VCaP (cell line): ENCODE data around the gene CPNE4.

Experiments used
- H3K27ac ChIP-seq: fragments of 450-650 bp; 2 replicates; pipeline ENCODE4 v1.5.1; 2017
- CTCF ChIP-seq: fragments of 450-650 bp; conservative IDR thresholded peaks from 2 replicates; pipeline ENCODE4 v1.5.1; 2017; ENCODE audit warnings: mild to moderate bottlenecking, moderate library complexity

The CPNE4 gene

DNA sequence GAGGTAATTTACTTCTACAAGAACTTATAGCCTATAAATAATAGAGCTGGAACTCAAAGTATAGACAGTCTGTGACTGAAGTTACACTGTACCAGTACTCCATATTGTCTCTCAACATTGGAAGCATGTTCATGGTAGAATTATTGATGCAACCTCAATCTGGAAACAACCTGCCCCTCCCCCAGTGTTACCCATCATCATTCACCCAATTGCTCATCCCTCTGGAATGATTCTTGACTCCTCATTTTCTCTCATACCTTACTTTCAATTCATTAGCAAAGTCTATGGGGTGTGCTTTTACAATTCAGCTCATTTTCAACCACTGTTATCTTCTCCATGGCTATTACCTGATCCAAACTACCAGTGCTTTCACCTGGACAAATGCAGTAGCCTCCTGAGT is 151.7 kb downstream of the CPNE4 start:
- TF ChIP-seq CTCF: no peak
- H3K27ac ChIP-seq: no peak overlapping the region

- H3K27ac ChIP-seq: no peak overlapping the region
- no peak for TF ChIP-seq CTCF
These were observed 153.0 kb downstream of the CPNE4 start for GRCh38 chr3:131881777-131882176.

GRCh38 chr3:131880948-131881347 is 153.9 kb downstream of the CPNE4 start:
- TF ChIP-seq CTCF: no peak

GRCh38 chr3:131868203-131868602 is 166.6 kb downstream of the CPNE4 start:
- no peak overlapping the region for H3K27ac ChIP-seq
- no peak for TF ChIP-seq CTCF

More at GRCh38 chr3:131880948-131881347, 153.9 kb downstream of the CPNE4 start:
- H3K27ac ChIP-seq: no peak overlapping the region

DNA sequence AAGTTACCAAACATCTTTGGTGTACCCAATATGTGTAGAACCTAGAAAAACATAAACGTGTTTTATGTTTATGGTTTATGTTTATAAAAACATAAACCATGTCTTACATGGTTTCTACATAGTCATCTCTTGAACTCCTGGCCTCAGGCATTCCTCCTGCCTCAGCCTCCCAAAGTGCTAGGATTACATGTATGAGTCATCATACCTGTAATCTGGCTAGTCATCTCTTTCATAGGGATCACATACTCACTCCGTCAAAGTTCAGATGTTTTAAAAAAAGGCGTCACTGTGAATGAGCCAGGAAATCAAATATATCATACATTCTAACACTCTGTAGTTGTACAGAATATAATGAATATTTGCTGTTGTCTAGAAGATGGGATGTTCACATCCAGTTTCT is 178.6 kb downstream of the CPNE4 start:
- no peak for TF ChIP-seq CTCF

DNA sequence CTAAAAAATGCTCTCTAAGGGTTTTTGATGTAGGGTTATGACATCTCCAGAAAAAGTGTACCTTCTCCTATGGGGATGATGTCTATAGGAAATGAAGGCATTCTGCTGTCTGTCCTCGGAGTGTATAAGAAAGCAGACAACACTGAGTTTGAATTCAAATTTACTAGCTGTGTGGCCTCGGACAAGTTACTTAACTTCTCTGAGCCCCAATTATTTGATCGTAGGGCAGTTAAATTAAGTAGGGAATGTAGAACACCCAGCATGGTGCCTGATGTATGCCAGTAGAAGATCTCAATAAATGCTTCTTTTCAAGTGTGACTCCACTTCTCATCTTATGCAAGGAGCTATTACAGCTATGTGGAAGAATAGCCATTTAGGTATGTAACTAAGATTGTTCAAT is 184.6 kb downstream of the CPNE4 start:
- TF ChIP-seq CTCF: no peak
- no peak overlapping the region for H3K27ac ChIP-seq

More for the DNA sequence above, 178.6 kb downstream of the CPNE4 start:
- H3K27ac ChIP-seq: no peak overlapping the region

- H3K27ac ChIP-seq: no peak overlapping the region
- no peak for TF ChIP-seq CTCF
These were observed 185.2 kb downstream of the CPNE4 start for GRCh38 chr3:131849616-131850015.
